Muscle of leg (tissue), 11 donors: ENCODE data around the gene SLC13A5. TPM values are rescaled to one million over a fixed set of nuclear protein-coding genes. Genes with fewer than 3 reads are reported as not detected.

ENCODE experiments used
- DNase-seq: peaks from one replicate; pipeline ENCODE4 v3.0.0; 2013
- H3K27ac ChIP-seq: one replicate; pipeline ENCODE4 v1.5.1; 2013; ENCODE audit warnings: mild to moderate bottlenecking, low read length, control low read depth
- H3K27me3 ChIP-seq: one replicate; pipeline ENCODE4 v1.6.1; 2013; ENCODE audit warnings: low read length; ENCODE audit not compliant: control insufficient read depth, insufficient read depth
- H3K36me3 ChIP-seq: one replicate; pipeline ENCODE4 v1.6.1; 2013; ENCODE audit warnings: low read length; ENCODE audit not compliant: control insufficient read depth, insufficient read depth
- H3K4me1 ChIP-seq: one replicate; pipeline ENCODE4 v1.6.1; 2013; ENCODE audit warnings: low read length; ENCODE audit not compliant: control insufficient read depth, insufficient read depth
- H3K4me3 ChIP-seq: one replicate; pipeline ENCODE4 v1.5.1; 2013; ENCODE audit warnings: low read length, control low read depth
- H3K9me3 ChIP-seq: replicated peaks from 2 replicates; pipeline ENCODE4 v1.6.1; 2013; ENCODE audit warnings: low read depth, low read length; ENCODE audit not compliant: control insufficient read depth
- WGBS: methylation state at CpG from one replicate; pipeline ENCODE4 v1.1.5; 2013; ENCODE audit warnings: missing lambda C conversion rate; ENCODE audit not compliant: insufficient coverage; 5-methylcytosine and 5-hydroxymethylcytosine counted together
- polyA plus RNA-seq, 8 donors: library from polyadenylated mRNA; unstranded; fragments of 120-200 nt; gene quantifications; one replicate each; pipeline versions ENCODE4 v1.2.1 to v1.2.3, GENCODE V29; 2013; ENCODE audit warnings: inconsistent platforms in 1 of 8, low replicate concordance in 1 of 8; ENCODE audit not compliant: insufficient read length in 8 of 8, insufficient read depth in 1 of 8
- total RNA-seq: library from RNA; stranded (reverse); fragments of 120-200 nt; gene quantifications from one replicate; pipeline ENCODE4 v1.2.4, GENCODE V29; 2013

The SLC13A5 gene
- total and polyA plus RNA-seq, 9 donors, result 0.04 to 0.64 (median 0.13) TPM

- 25% methylated on average over 11 of the region's 16 CpGs for WGBS
- DNase-seq, result peak; percentile 33
- Histone ChIP-seq H3K27ac (no peak overlapping the region), H3K36me3 (no peaks in the 10 kb centered on the region), H3K27me3 (peaks cover 12% of the 10 kb centered on the region), H3K4me3 (no peak overlapping the region), H3K9me3 (no peaks in the 10 kb centered on the region), H3K4me1 (peaks cover 7% of the 10 kb centered on the region)
These were observed 35.9 kb downstream of the SLC13A5 start for GRCh38 chr17:6677158-6677831.

DNA sequence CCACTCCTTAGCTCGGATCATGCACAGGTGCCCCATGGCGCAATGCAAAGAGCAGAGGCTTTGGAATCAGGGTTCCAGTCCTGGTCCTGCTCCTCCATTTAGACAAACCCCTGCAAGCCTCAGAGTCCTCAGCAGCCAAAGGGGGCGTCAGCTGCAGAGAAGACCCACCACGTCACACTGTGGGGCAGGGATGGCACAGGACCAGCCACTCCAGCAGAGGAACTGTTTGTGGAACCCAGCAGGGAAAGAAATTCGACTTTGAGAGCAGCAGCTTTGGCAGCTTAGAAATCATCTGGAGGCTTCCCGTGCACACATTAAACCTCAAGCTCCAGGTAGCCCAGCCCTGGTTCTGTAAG is 36.4 kb downstream of the SLC13A5 start:
- Histone ChIP-seq H3K9me3 (no peaks in the 10 kb centered on the region), H3K36me3 (no peaks in the 10 kb centered on the region), H3K27ac (no peak overlapping the region), H3K4me1 (peaks cover 7% of the 10 kb centered on the region), H3K4me3 (no peak overlapping the region), H3K27me3 (peaks cover 12% of the 10 kb centered on the region)
- DNase-seq, result no peak
- WGBS, result 59% methylated on average over 5 of the region's 6 CpGs

DNA sequence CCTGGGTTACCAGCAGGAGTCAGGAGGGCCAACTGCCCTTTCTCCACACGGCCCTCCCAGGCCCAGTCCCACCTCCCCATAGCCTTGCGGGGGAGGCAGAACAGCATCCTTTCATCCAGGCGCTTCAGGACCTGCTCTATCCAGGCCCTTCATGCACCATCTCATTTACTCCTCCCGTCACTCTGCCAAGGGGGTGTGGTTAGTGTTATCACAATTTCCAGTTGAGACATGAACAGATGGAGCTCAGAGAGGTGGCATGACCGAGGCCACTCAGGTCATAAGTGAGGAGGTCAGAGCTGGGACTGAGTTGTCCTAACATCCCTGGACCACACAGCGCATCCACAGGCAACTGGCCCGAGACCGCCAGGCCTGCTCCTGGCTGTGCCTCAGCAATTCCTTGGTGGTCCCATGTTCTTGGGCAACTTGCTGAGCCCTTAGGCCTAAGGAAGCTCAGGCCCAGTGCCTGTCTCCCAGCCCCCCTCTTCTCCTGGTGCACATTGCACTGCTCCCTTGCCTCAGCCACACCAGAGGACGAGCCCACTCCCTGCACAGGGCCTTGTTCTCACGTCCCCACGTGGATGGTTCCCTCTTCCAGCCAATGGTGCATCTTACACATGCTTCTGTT is 37.9 kb downstream of the SLC13A5 start:
- Histone ChIP-seq H3K27ac (no peak overlapping the region), H3K4me3 (no peak overlapping the region), H3K27me3 (peaks cover 17% of the 10 kb centered on the region), H3K4me1 (peaks cover 7% of the 10 kb centered on the region), H3K36me3 (no peaks in the 10 kb centered on the region), H3K9me3 (no peaks in the 10 kb centered on the region)
- no peak for DNase-seq
- 66% methylated on average over 7 of the region's 11 CpGs for WGBS

- H3K4me3 ChIP-seq, result no peak overlapping the region
- no peak for DNase-seq
- H3K36me3 ChIP-seq, result no peaks in the 10 kb centered on the region
- H3K4me1 ChIP-seq, result peaks cover 7% of the 10 kb centered on the region
- WGBS, result 89% methylated on average over 13 of the region's 13 CpGs
- peaks cover 17% of the 10 kb centered on the region for H3K27me3 ChIP-seq
- H3K27ac ChIP-seq, result no peak overlapping the region
- H3K9me3 ChIP-seq, result no peaks in the 10 kb centered on the region
These were observed 38.6 kb downstream of the SLC13A5 start for GRCh38 chr17:6674586-6674985.

GRCh38 chr17:6671431-6671830 is 41.7 kb downstream of the SLC13A5 start:
- DNase-seq, result no peak
- Histone ChIP-seq H3K27me3 (peaks cover 19% of the 10 kb centered on the region), H3K27ac (no peak overlapping the region), H3K4me3 (no peak overlapping the region), H3K36me3 (no peaks in the 10 kb centered on the region), H3K4me1 (no peaks in the 10 kb centered on the region), H3K9me3 (no peaks in the 10 kb centered on the region)
- 89% methylated on average over 6 of the region's 7 CpGs for WGBS

DNA sequence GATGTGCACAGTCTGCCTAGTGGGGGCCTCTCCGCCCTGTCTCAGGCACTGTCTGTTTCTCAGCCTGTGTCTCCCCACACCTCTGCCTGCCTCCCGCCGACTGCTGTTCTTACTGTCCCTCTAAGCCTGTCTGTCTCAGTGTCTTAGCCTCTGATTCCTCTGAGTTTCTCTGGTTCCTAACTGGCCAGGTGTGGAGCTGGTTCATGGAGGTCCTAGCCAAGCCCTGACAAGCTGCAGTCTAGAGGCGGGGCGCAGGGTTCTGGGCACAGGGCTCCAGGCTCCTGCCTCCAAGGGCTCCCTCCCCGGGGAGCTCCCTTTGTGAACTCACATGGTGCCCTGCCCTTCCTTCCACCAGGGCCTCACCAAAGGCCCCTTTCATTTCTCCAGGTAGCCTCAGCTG is 42.2 kb downstream of the SLC13A5 start:
- H3K4me1 ChIP-seq, result no peaks in the 10 kb centered on the region
- H3K27ac ChIP-seq, result no peak overlapping the region
- DNase-seq, result no peak
- WGBS, result 65% methylated on average over 3 of the region's 6 CpGs
- no peaks in the 10 kb centered on the region for H3K9me3 ChIP-seq
- H3K36me3 ChIP-seq, result no peaks in the 10 kb centered on the region
- H3K27me3 ChIP-seq, result peaks cover 19% of the 10 kb centered on the region
- no peak overlapping the region for H3K4me3 ChIP-seq

- no peak overlapping the region for H3K4me3 ChIP-seq
- H3K4me1 ChIP-seq, result no peaks in the 10 kb centered on the region
- WGBS, result 95% methylated on average over 3 of the region's 8 CpGs
- no peak for DNase-seq
- no peaks in the 10 kb centered on the region for H3K36me3 ChIP-seq
- H3K9me3 ChIP-seq, result no peaks in the 10 kb centered on the region
- H3K27me3 ChIP-seq, result peaks cover 19% of the 10 kb centered on the region
- no peak overlapping the region for H3K27ac ChIP-seq
These were observed 42.6 kb downstream of the SLC13A5 start for GRCh38 chr17:6670571-6670970.

DNA sequence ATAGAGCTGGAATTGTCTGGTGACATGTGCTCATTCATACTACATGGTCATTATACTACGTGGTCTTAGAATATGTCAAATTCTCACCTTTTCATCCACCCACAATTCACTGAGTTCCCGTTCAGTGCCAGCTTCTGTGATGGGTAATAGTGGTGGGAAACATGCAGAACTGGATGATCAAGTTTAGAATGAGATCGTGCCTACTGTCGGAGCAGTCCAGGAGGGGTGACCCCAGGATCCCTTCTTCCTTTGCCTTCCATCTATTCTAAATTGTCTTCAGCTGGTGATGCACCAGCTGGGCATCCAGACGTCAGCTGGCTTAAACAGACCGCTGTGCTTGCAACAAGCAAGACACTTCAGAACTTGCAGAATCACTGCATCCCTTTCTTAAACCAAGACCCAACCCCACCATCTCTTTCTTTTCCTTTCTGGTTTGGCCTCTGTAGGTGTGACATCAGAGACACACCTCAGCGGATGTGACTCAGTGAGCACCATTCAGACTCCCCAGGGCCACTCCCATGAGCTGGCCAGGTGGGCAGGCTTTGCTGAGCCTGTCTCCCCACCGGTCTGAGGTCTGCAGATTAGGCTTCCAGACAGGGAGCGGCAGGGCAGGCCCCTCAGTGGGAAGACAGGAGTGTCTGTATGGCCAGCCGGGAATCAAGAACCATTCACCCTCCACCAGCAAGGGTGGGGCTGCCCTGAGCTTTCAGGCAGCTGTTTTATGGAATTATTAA is 43.5 kb downstream of the SLC13A5 start:
- H3K27me3 ChIP-seq, result peaks cover 19% of the 10 kb centered on the region
- H3K4me1 ChIP-seq, result no peaks in the 10 kb centered on the region
- DNase-seq, result no peak
- no peak overlapping the region for H3K4me3 ChIP-seq
- no peaks in the 10 kb centered on the region for H3K9me3 ChIP-seq
- H3K36me3 ChIP-seq, result no peaks in the 10 kb centered on the region
- WGBS, result 61% methylated on average over 6 of the region's 10 CpGs
- H3K27ac ChIP-seq, result no peak overlapping the region

- Histone ChIP-seq H3K27me3 (peaks cover 19% of the 10 kb centered on the region), H3K4me1 (no peaks in the 10 kb centered on the region), H3K9me3 (no peaks in the 10 kb centered on the region), H3K27ac (no peak overlapping the region), H3K4me3 (no peak overlapping the region), H3K36me3 (no peaks in the 10 kb centered on the region)
- 72% methylated on average over 9 of the region's 14 CpGs for WGBS
- no peak for DNase-seq
These were observed 44.3 kb downstream of the SLC13A5 start for GRCh38 chr17:6668727-6669425.

DNA sequence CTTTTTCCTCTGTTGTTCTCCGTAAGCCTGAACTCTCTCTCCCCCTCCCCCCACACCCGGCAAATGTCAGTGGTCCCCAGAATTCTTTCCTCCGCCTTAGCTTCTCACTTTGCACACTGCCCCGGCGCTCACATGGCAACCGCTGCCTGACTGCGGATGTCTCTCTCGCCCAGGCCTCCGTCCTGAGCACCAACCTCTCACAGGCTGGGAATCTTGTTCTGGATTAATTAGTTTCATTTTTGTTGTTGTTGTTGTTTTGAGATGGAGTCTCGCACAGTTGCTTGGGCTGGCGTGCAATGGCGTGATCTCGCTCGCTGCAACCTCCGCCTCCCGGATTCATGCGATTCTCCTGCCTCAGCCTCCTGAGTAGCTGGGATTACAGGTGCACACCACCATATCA is 45.0 kb downstream of the SLC13A5 start:
- peaks cover 19% of the 10 kb centered on the region for H3K27me3 ChIP-seq
- H3K27ac ChIP-seq, result no peak overlapping the region
- no peak for DNase-seq
- no peaks in the 10 kb centered on the region for H3K4me1 ChIP-seq
- no peaks in the 10 kb centered on the region for H3K36me3 ChIP-seq
- H3K9me3 ChIP-seq, result no peaks in the 10 kb centered on the region
- no peak overlapping the region for H3K4me3 ChIP-seq
- 26% methylated on average over 3 of the region's 17 CpGs for WGBS
